H1 (cell line): Measurements from ENCODE around the gene GRM6. TPM values are rescaled to one million over a fixed set of nuclear protein-coding genes. Genes with fewer than 3 reads are reported as not detected.

Experiments used
- CTCF ChIA-PET: fragments of 300-600 bp; sonication (Branson Sonifier 250); formaldehyde crosslinking; loops from one replicate; lab custom pipeline; 2021; ENCODE audit not compliant: partially characterized antibody; lab: Charles Lee
- POLR2A ChIA-PET: fragments of 300-600 bp; sonication (Branson Sonifier 250); formaldehyde crosslinking; loops from one replicate; lab custom pipeline; 2021; ENCODE audit warnings: inconsistent platforms; ENCODE audit not compliant: partially characterized antibody; lab: Charles Lee
- DNase-seq, 2 experiments: peaks; one replicate each; pipeline versions ENCODE4 v3.0.0 to v3.0.0-alpha.2; 2010 to 2022; ENCODE audit warnings: low spot score in 2 of 2, low read depth in 1 of 2, mixed read lengths in 1 of 2
- FAIRE-seq: peaks from 2 replicates; lab custom pipeline; 2011; peaks lifted over from hg19 to GRCh38; lab: Jason Lieb, UNC
- H2AFZ ChIP-seq: 2 replicates; pipeline ENCODE4 v1.8.1; 2012; ENCODE audit warnings: low read length, inconsistent platforms
- H2AK5ac ChIP-seq: 2 replicates; pipeline ENCODE4 v1.6.1; 2013; ENCODE audit warnings: low read depth, low read length
- H2BK120ac ChIP-seq: replicated peaks from 2 replicates; pipeline ENCODE3; 2013; ENCODE audit warnings: low read depth, low read length, inconsistent platforms
- H2BK12ac ChIP-seq: 2 replicates; pipeline ENCODE4 v1.6.1; 2013; ENCODE audit warnings: low read depth, low read length
- H2BK15ac ChIP-seq: 2 replicates; pipeline ENCODE4 v1.6.1; 2013; ENCODE audit warnings: low read length
- H2BK20ac ChIP-seq: 2 replicates; pipeline ENCODE4 v1.6.1; 2013; ENCODE audit warnings: low read length
- H2BK5ac ChIP-seq: 2 replicates; pipeline ENCODE4 v1.6.1; 2013; ENCODE audit warnings: low read depth, low read length
- H3K14ac ChIP-seq: 2 replicates; pipeline ENCODE4 v1.6.1; 2013; ENCODE audit warnings: inconsistent platforms; ENCODE audit not compliant: insufficient read length
- H3K18ac ChIP-seq: 2 replicates; pipeline ENCODE4 v1.6.1; 2013; ENCODE audit warnings: low read length; ENCODE audit errors: extremely low read depth
- H3K23ac ChIP-seq: 2 replicates; pipeline ENCODE4 v1.6.1; 2013; ENCODE audit warnings: inconsistent platforms; ENCODE audit not compliant: insufficient read length
- H3K23me2 ChIP-seq: 2 replicates; pipeline ENCODE4 v1.6.1; 2013; ENCODE audit warnings: low read depth, low read length
- H3K27ac ChIP-seq: 2 replicates; pipeline ENCODE4 v1.6.1; 2011; ENCODE audit warnings: low read depth, low read length, inconsistent platforms
- H3K27me3 ChIP-seq, 4 experiments: replicated peaks in 1 of 4; 1 replicate in 1 of 4; 2 replicates in 3 of 4; pipeline versions ENCODE4 v1.6.1 to v1.8.1; 2011 to 2013; ENCODE audit warnings: low read length in 3 of 4, mild to moderate bottlenecking in 3 of 4, inconsistent platforms in 2 of 4, mixed read lengths in 2 of 4, moderate library complexity in 1 of 4; ENCODE audit not compliant: control insufficient read depth in 3 of 4, insufficient read depth in 3 of 4; ENCODE audit errors: extremely low read depth in 1 of 4
- H3K36me3 ChIP-seq, 4 experiments: 2 replicates each; pipeline versions ENCODE4 v1.6.1 to v1.8.1; 2011 to 2013; ENCODE audit warnings: mild to moderate bottlenecking in 4 of 4, low read length in 3 of 4, moderate library complexity in 2 of 4, control low read depth in 1 of 4, inconsistent platforms in 1 of 4; ENCODE audit not compliant: insufficient read depth in 4 of 4, control insufficient read depth in 2 of 4
- H3K4ac ChIP-seq: replicated peaks from 2 replicates; pipeline ENCODE3; 2013; ENCODE audit warnings: low read length, low read depth, mixed read lengths, inconsistent platforms; ENCODE audit not compliant: insufficient read length
- H3K4me1 ChIP-seq, 4 experiments: replicated peaks in 1 of 4; 1 replicate in 1 of 4; 2 replicates in 3 of 4; pipeline versions ENCODE4 v1.6.1 to v1.8.1; 2011 to 2013; ENCODE audit warnings: low read length in 3 of 4, inconsistent platforms in 2 of 4, mixed read lengths in 1 of 4; ENCODE audit not compliant: insufficient read depth in 4 of 4, control insufficient read depth in 3 of 4
- H3K4me2 ChIP-seq, 2 experiments: 2 replicates each; pipeline versions ENCODE4 v1.6.1 to v1.8.1; 2011 to 2013; ENCODE audit warnings: low read depth in 2 of 2, low read length in 2 of 2, control low read depth in 1 of 2, inconsistent platforms in 1 of 2, mild to moderate bottlenecking in 1 of 2; ENCODE audit not compliant: insufficient read depth in 1 of 2
- H3K4me3 ChIP-seq, 4 experiments: fragments of 200-600, 300-600 bp in 1 of 4; sonication (generic), shearing (Covaris generic), sonication (Bioruptor Twin) in 1 of 4; 2 replicates each; pipeline versions ENCODE4 v1.5.1 to v1.8.1; 2011 to 2016; ENCODE audit warnings: low read length in 4 of 4, low read depth in 3 of 4, control low read depth in 2 of 4, inconsistent platforms in 2 of 4, mild to moderate bottlenecking in 2 of 4, mixed read lengths in 1 of 4, moderate library complexity in 1 of 4; ENCODE audit not compliant: insufficient read depth in 2 of 4; ENCODE audit errors: extremely low read depth in 1 of 4
- H3K56ac ChIP-seq: replicated peaks from 2 replicates; pipeline ENCODE3; 2013; ENCODE audit warnings: low read depth, mild to moderate bottlenecking, mixed read lengths, low read length, inconsistent platforms; ENCODE audit not compliant: insufficient read length
- H3K79me1 ChIP-seq: 2 replicates; pipeline ENCODE4 v1.6.1; 2013; ENCODE audit warnings: low read depth, low read length, control low read depth
- H3K79me2 ChIP-seq, 2 experiments: 2 replicates each; pipeline versions ENCODE4 v1.6.1 to v1.8.1; 2012 to 2013; ENCODE audit warnings: low read length in 2 of 2, mild to moderate bottlenecking in 2 of 2, inconsistent platforms in 1 of 2; ENCODE audit not compliant: insufficient read depth in 2 of 2, control insufficient read depth in 1 of 2
- H3K9ac ChIP-seq, 4 experiments: replicated peaks in 1 of 4; 1 replicate in 1 of 4; 2 replicates in 3 of 4; pipeline versions ENCODE4 v1.6.1 to v1.8.1; 2011 to 2013; ENCODE audit warnings: low read depth in 3 of 4, low read length in 3 of 4, control low read depth in 2 of 4, mild to moderate bottlenecking in 2 of 4, moderate library complexity in 2 of 4, inconsistent platforms in 1 of 4; ENCODE audit errors: extremely low read depth in 1 of 4
- H3K9me3 ChIP-seq, 2 experiments: 2 replicates each; pipeline versions ENCODE4 v1.6.1 to v1.8.1; 2012 to 2013; ENCODE audit warnings: mild to moderate bottlenecking in 2 of 2, moderate library complexity in 2 of 2, control low read depth in 1 of 2, inconsistent platforms in 1 of 2, low read depth in 1 of 2, low read length in 1 of 2, mixed read lengths in 1 of 2; ENCODE audit not compliant: insufficient read depth in 2 of 2
- H4K20me1 ChIP-seq, 2 experiments: replicated peaks in 1 of 2; 2 replicates each; pipeline versions ENCODE3 to v1.8.1; 2011 to 2013; ENCODE audit warnings: inconsistent platforms in 2 of 2, low read length in 2 of 2, mild to moderate bottlenecking in 1 of 2; ENCODE audit not compliant: insufficient read depth in 2 of 2, control insufficient read depth in 1 of 2
- H4K5ac ChIP-seq: 2 replicates; pipeline ENCODE4 v1.6.1; 2013; ENCODE audit warnings: low read length, low read depth, mixed read lengths, inconsistent platforms; ENCODE audit not compliant: insufficient read length
- H4K8ac ChIP-seq: 2 replicates; pipeline ENCODE4 v1.8.0; 2013; ENCODE audit warnings: mild to moderate bottlenecking, moderate library complexity, low read length, inconsistent platforms; ENCODE audit not compliant: insufficient read depth; ENCODE audit errors: extremely low read depth
- H4K91ac ChIP-seq: replicated peaks from 2 replicates; pipeline ENCODE3; 2013; ENCODE audit warnings: low read length, mixed read lengths, inconsistent platforms; ENCODE audit not compliant: insufficient read length
- ASH2L ChIP-seq: fragments of 200-600, 300-600 bp; sonication (generic); IDR thresholded peaks from one replicate; pipeline ENCODE4 v1.7.1; 2017; ENCODE audit warnings: low read length
- EZH2 ChIP-seq: fragments of 200-600 bp; sonication (generic); IDR thresholded peaks from 2 replicates; pipeline ENCODE4 v1.7.1; 2012; ENCODE audit warnings: low read depth, mild to moderate bottlenecking, moderate library complexity, low read length, inconsistent platforms; ENCODE audit not compliant: severe bottlenecking
- RBBP5 ChIP-seq: IDR thresholded peaks from 2 replicates; pipeline ENCODE4 v1.7.1; 2012; ENCODE audit warnings: low read depth, mild to moderate bottlenecking, inconsistent platforms, low read length, moderate library complexity, borderline replicate concordance
- SP1 ChIP-seq: IDR thresholded peaks from 2 replicates; pipeline ENCODE4 v1.6.1; 2011; ENCODE audit warnings: low read depth, low read length
- WGBS, 2 experiments: shearing (Covaris generic) in 1 of 2; methylation state at CpG; one replicate each; pipeline versions ENCODE4 v1.1.6 to v1.1.7; 2013 to 2015; ENCODE audit warnings: low lambda C conversion rate in 2 of 2, mixed read lengths in 2 of 2, inconsistent platforms in 1 of 2, low coverage in 1 of 2, missing lambda C conversion rate in 1 of 2; ENCODE audit not compliant: insufficient replicate concordance in 2 of 2, insufficient coverage in 1 of 2, insufficient read length in 1 of 2; ENCODE audit errors: extremely low coverage in 1 of 2, missing lambda C conversion rate in 1 of 2; 5-methylcytosine and 5-hydroxymethylcytosine counted together
- polyA plus RNA-seq, 7 experiments: library from polyadenylated mRNA; depleted of rRNA in 3 of 7; stranded (reverse) in 5 of 7; unstranded in 2 of 7; fragments of >200 nt in 5 of 7; fragments of 200-250 nt in 2 of 7; gene quantifications; 1 replicate in 5 of 7; 2 replicates in 1 of 7; 4 replicates in 1 of 7; pipeline versions ENCODE4 v1.2.1 to v1.2.3, GENCODE V29; 2011 to 2013; ENCODE audit warnings: missing spikeins in 2 of 7, mixed read lengths in 2 of 7
- total RNA-seq: library from RNA; stranded (reverse); fragmentation: NEBNext Ultra II Directional; extraction: Animal tissue kit (Norgen Biotek cat#: 25700); gene quantifications from 2 replicates; pipeline ENCODE4 v1.2.1, GENCODE V29; 2021
- TF ChIP-seq, protein P1 (sequence below): IDR thresholded peaks from 2 replicates; pipeline ENCODE4 v1.6.1; 2011; ENCODE audit warnings: low read length, improper control_type of control experiment

The GRM6 gene
- total and polyA plus RNA-seq, 2 of the 8 experiments (the other 6 are each of a cell fraction or from before 2014, with no cell fraction given), result not detected

DNA sequence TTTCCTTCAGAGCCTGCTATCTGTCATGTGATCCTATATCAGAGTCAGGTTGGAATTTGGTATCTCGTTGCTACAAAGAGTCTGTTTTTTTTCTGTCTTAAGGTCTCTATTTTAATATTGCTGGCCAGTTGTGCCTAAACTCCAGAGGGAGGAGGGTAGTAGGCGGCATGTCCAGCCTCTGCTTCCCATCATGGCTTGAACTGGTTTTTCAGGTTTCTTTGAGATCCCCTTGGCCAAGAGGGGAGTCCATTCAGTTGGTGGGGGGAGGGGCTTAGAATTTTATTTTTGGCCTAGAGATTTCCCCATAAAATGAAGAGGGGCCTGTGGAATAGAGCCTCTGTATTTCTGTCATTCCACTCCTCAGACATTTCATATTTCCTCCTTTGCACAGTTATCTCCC is 49.6 kb upstream of the GRM6 start:
- FAIRE-seq (no peak), DNase-seq (no peak)
- Histone ChIP-seq H2BK120ac (no peak overlapping the region), H2AK5ac (no peak overlapping the region), H3K9ac (no peak overlapping the region), H3K36me3 (no peaks in the 10 kb centered on the region), H3K14ac (no peak overlapping the region), H3K79me2 (no peaks in the 10 kb centered on the region), H3K4me3 (peak overlapping the region in 1 of 4 experiments; percentile 30; a peak in 1 of 8 replicates), H3K27ac (no peak overlapping the region), H2BK15ac (no peak overlapping the region), H2BK12ac (no peak overlapping the region), H4K8ac (no peak overlapping the region), H3K56ac (no peak overlapping the region), H3K23me2 (no peaks in the 10 kb centered on the region), H3K23ac (no peak overlapping the region), H3K9me3 (peaks cover 36 to 40% of the 10 kb centered on the region in 2 experiments), H2BK5ac (no peak overlapping the region), H3K18ac (no peak overlapping the region), H4K20me1 (no peaks in the 10 kb centered on the region), H3K79me1 (no peaks in the 10 kb centered on the region), H3K4me2 (no peak overlapping the region; a peak in 1 of 4 replicates), H3K4me1 (no peaks in the 10 kb centered on the region), H2AFZ (no peak overlapping the region), H2BK20ac (no peak overlapping the region), H4K5ac (peak overlapping the region; percentile 36), H4K91ac (no peak overlapping the region), H3K4ac (no peak overlapping the region), H3K27me3 (no peaks in the 10 kb centered on the region)
- CTCF ChIA-PET, result no interaction called here
- TF ChIP-seq ASH2L, result peak; percentile 84
- TF ChIP-seq, protein P1, sequence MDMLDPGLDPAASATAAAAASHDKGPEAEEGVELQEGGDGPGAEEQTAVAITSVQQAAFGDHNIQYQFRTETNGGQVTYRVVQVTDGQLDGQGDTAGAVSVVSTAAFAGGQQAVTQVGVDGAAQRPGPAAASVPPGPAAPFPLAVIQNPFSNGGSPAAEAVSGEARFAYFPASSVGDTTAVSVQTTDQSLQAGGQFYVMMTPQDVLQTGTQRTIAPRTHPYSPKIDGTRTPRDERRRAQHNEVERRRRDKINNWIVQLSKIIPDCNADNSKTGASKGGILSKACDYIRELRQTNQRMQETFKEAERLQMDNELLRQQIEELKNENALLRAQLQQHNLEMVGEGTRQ, result no peak
- peak; percentile 40; the same call in 1 of the 2 replicates for TF ChIP-seq RBBP5
- TF ChIP-seq EZH2, result no peak
- TF ChIP-seq SP1, result peak; percentile 64; the same call in 1 of the 2 replicates
- POLR2A ChIA-PET, result interaction anchor here (1.1 kb wide), 1 partner anchor 13 kb away, joined by 3 read pairs; no protein-coding TSS in a partner anchor
- 75% methylated on average over 2 of the region's 2 CpGs; no CpG with 5 or more reads in 1 of the 2 experiments for WGBS, 2 experiments
